ENCODE data around the gene HECA. TPM values are rescaled to one million over a fixed set of nuclear protein-coding genes. Genes with fewer than 3 reads are reported as not detected.

HECA gene
- polyA plus RNA-seq (2011; rRNA removed) (1.8 and 2.2 TPM in 2 replicates), polyA plus RNA-seq (2017; fragmentation: RNase III; extraction: RNeasy Plus Mini Kit Qiagen cat#74134 plus additional on column Dnase treatment) (0.94 to 1.3 TPM (median 1.2 TPM) in 3 replicates), polyA minus RNA-seq (2011; rRNA and poly(A)+ RNA removed) (2.5 and 2.7 TPM in 2 replicates)
- 0.42 and 0.62 TPM in 2 replicates for polyA plus RNA-seq (2012; cell fraction: cytosol; rRNA removed)
- 0.32 and 0.56 TPM in 2 replicates for polyA plus RNA-seq (2012; cell fraction: nucleus; rRNA removed)

GRCh38 chr6:139134817-139135577, at the start of gene HECA:
Gene HECA (plus strand): TSS chr6:139135080. CDS start chr6:139135397, 317 bp downstream.
- DNase-seq (ENCODE audit: low read depth in 1 of 2, low spot score in 1 of 2) (peak; percentile 56 to 91), FAIRE-seq (no peak), ATAC-seq (peak; percentile 90 to 93)
- ChIA-PET POLR2A (no interaction called here), CTCF (no interaction called here)
- Histone ChIP-seq H3K4me2 (peak within 1 kb of the TSS; percentile 93), H3K27ac (peak within 1 kb of the TSS; percentile 68 to 88), H3K4me3 (peak within 1 kb of the TSS; percentile 94), H3K4me1 (peaks cover 4% of the 10 kb centered on the region; the same call in 1 of the 3 replicates), H3K9me3 (no peaks in the 10 kb centered on the region)
- TF ChIP-seq RFX5 (IDR thresholded peaks at IDR 0.05) (peak; percentile 66; the same call in 1 of the 2 replicates), FOSL2 (IDR thresholded peaks at IDR 0.05) (no peak), FOSL2 (CRISPR knock-in tag; IDR thresholded peaks at IDR 0.05) (peak; percentile 91), ZSCAN20 (CRISPR knock-in tag; IDR thresholded peaks at IDR 0.05) (no peak), MAX (IDR thresholded peaks at IDR 0.05) (peak; percentile 50), MAZ (IDR thresholded peaks at IDR 0.05; ENCODE audit: borderline replicate concordance, low read depth, low read length) (no peak)
- WGBS (ENCODE audit: missing lambda C conversion rate), result 32% methylated on average over 4 of the region's 105 CpGs

GRCh38 chr6:139091826-139092225, 43.1 kb upstream of the HECA start:
- TF ChIP-seq PHF8 (IDR thresholded peaks at IDR 0.05; ENCODE audit: borderline replicate concordance, low read depth) (no peak), CEBPB (IDR thresholded peaks at IDR 0.05) (no peak), ATOH8 (CRISPR knock-in tag; IDR thresholded peaks at IDR 0.05; ENCODE audit: low read depth) (no peak), HOXB13 (CRISPR knock-in tag; IDR thresholded peaks at IDR 0.05; ENCODE audit: low read depth) (no peak), PBX3 (IDR thresholded peaks at IDR 0.05) (no peak), ZC3H11A (IDR thresholded peaks at IDR 0.05) (no peak), HDAC2 (IDR thresholded peaks at IDR 0.05) (no peak), EHF (CRISPR knock-in tag; IDR thresholded peaks at IDR 0.05) (no peak), CTCF (IDR thresholded peaks at IDR 0.05) (no peak), RFX5 (IDR thresholded peaks at IDR 0.05) (no peak), JUNB (IDR thresholded peaks at IDR 0.05) (no peak), TFCP2L1 (CRISPR knock-in tag; IDR thresholded peaks at IDR 0.05) (no peak), USF2 (IDR thresholded peaks at IDR 0.05) (no peak), ZFP36 (IDR thresholded peaks at IDR 0.05; ENCODE audit: borderline replicate concordance, partially characterized antibody) (no peak), HOXB5 (CRISPR knock-in tag; IDR thresholded peaks at IDR 0.05) (no peak), HMGXB4 (CRISPR knock-in tag; IDR thresholded peaks at IDR 0.05; ENCODE audit: borderline replicate concordance) (no peak)
- DNase-seq (ENCODE audit: low read depth in 1 of 2, low spot score in 1 of 2) (no peak), ATAC-seq (no peak), FAIRE-seq (no peak)
- WGBS (ENCODE audit: missing lambda C conversion rate), result 8% methylated on average over 1 of the region's 1 CpG
- Histone ChIP-seq H3K4me3 (no peak overlapping the region), H3K9me3 (no peaks in the 10 kb centered on the region), H3K4me2 (no peak overlapping the region), H3K27ac (no peak overlapping the region), H3K4me1 (no peaks in the 10 kb centered on the region)
- CTCF ChIA-PET, result no interaction called here
- POLR2A ChIA-PET, result no interaction called here

Data from A549 (cell line).